C4-2B (cell line): ENCODE data around the gene TM7SF3.
"Not testable (repeated sequence)": the region's sequence is repeated elsewhere in the genome, so short reads cannot be mapped to it uniquely, and the experiment has no call there.

Source experiments
- H3K27ac ChIP-seq: fragments of 450-650 bp; 2 replicates; pipeline ENCODE4 v1.5.1; 2017
- CTCF ChIP-seq: fragments of 450-650 bp; conservative IDR thresholded peaks from 2 replicates; pipeline ENCODE4 v1.5.1; 2017; ENCODE audit warnings: mild to moderate bottlenecking
- ZFX ChIP-seq: fragments of 450-650 bp; IDR thresholded peaks from 2 replicates; pipeline ENCODE4 v1.6.1; 2017

Gene TM7SF3

DNA sequence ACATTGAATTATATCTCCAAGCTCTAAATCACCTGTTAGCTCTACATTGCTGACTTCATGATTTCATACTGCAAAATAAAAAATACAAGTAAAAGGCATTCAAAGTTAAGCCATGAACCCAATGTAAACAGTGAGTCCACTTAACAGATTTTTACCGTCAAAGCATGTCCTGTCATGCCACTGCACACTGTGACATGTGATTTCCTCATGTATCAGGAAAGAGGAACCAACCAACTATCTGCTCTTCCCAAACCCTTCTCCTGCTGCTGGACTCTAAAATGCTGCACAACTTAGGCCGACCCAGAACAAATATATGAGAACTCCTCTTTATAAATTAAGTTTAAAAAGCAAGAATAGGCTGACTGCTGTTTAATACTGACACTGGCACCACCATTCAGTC, 37.5 kb downstream of the TM7SF3 start:
- TF ChIP-seq ZFX (no peak), CTCF (no peak)
- H3K27ac ChIP-seq = no peak overlapping the region

DNA sequence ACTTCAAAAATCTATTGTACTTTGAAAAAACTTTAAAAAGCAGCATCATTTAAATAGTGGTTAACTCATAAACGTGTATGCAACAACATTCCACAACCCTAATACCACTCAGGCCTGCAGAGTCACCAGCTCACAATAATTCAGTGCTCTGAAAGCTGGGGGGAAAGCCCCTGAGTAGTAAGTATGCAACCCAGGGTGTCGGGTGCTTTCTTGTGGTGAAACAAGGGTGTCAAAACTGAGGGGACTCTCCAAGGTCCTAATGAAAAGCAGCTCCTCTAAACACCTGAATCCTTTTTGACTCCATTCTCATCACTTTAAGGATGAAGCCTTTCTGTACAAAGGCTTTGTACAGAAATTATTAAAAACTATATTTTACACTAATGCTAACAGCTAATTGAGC, 42.2 kb downstream of the TM7SF3 start:
- H3K27ac ChIP-seq = no peak overlapping the region
- TF ChIP-seq ZFX = no peak
- TF ChIP-seq CTCF = no peak

DNA sequence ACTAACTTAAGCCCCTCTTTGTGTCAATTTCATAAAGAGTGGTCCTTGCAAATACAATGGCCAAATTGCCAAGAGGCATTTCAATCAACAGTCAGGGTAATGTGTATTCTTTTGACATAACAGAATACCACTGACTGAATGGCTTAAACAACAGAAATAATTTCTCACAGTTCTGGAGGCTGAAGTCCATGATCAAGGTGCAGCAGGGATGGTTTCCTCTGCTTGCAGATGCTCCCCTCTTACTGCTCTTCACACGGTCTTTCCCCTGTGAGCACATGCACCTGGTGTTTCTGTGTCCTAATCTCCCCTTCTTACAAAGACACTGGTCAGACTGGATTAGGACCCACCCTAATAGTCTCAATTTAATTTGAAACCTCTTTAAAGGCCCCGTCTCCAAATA, 44.0 kb downstream of the TM7SF3 start:
- TF ChIP-seq CTCF (no peak), ZFX (no peak)
- no peak overlapping the region for H3K27ac ChIP-seq

GRCh38 chr12:26966842-26967241, 47.3 kb downstream of the TM7SF3 start:
- H3K27ac ChIP-seq = no peak overlapping the region
- TF ChIP-seq ZFX = no peak
- no peak for TF ChIP-seq CTCF

DNA sequence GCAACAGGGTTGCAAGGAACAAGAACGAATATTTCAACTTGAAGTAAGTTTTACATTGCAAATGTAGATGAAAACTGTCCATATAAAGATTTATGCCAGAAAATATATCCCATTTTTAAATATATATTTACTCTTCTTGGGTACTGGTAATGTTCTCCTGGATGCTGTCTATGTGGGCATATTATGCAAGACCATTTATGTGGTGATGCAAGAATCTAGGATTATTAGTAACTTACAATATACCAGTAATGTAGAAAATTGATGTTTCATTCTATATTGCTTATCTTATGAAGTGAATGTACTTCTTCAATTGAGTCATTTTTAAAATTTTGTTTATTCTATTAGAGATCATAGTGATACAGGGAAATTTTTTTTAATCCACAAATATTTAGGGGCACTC, 50.8 kb downstream of the TM7SF3 start:
- TF ChIP-seq ZFX (no peak), CTCF (no peak)
- H3K27ac ChIP-seq = no peak overlapping the region

- TF ChIP-seq ZFX (no peak), CTCF (no peak)
- no peak overlapping the region for H3K27ac ChIP-seq
Observed at GRCh38 chr12:26961803-26962202, 52.4 kb downstream of the TM7SF3 start.

DNA sequence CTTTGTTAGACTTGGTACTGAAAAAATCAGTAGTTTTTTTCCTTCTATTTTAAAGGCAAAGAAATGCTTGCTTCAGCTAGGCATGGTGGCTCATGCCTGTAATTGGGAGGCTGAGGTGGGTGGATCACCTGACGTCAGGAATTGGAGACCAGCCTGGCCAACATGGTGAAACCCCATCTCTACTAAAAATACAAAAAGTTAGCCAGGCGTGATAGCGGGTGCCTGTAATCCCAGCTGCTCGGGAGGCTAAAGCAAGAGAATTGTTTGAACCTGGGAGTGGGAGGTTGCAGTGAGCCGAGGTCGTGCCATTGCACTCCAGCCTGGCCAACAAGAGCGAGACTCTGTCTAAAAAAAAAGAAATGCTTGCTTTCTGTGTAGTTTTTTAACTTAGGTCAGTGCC, 52.8 kb downstream of the TM7SF3 start:
- H3K27ac ChIP-seq = not testable (repeated sequence)

GRCh38 chr12:26954027-26954426, 60.2 kb downstream of the TM7SF3 start:
- TF ChIP-seq ZFX (no peak), CTCF (no peak)
- H3K27ac ChIP-seq = no peak overlapping the region
